HG03520 (cell line): Measurements from ENCODE around the gene ZSCAN21.

Experiments used
- ATAC-seq: cut with Tn5 transposase; IDR thresholded peaks from one replicate; pipeline ENCODE4 v1.9.1; 2021; ENCODE audit warnings: mild to moderate bottlenecking, moderate library complexity; ENCODE audit not compliant: unreplicated experiment

ZSCAN21 gene

DNA sequence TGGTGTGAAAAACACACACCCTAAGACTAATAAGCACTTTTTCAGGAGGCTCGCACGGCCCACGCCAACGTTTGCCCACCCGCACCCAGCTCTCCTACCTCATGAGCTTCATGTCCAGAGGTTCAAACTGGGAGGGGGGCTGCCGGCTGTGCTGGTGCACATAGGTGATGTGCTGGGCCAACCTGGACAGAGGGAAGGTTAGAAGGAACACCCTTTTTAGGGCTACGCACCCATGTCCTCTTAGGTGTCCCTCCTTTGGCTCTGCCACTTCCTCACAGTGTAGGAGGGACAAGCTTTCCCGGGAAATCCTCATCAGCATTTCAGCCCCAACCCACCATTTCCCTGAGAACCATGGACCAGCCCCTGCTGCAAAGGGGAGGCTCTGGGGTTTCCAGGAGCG lies 45.7 kb downstream of the ZSCAN21 start:
- ATAC-seq = no peak

DNA sequence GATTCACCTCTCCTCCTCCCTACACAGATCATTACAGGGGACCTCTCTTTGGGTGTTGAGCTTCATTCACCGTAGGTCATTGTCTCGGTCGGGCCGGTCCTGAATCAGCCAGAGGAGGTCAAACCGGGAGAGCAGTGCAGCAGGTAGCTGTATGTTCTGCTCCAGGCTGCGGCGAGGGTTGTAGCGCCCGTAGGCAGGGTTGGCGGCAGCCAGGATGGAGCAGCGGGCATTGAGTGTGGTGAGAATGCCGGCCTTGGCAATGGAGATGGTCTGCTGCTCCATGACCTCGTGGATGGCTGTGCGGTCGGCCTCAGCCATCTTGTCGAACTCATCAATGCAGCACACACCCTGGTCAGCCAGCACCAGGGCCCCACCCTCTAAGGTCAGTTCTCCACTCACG lies 46.1 kb downstream of the ZSCAN21 start:
- ATAC-seq = no peak

DNA sequence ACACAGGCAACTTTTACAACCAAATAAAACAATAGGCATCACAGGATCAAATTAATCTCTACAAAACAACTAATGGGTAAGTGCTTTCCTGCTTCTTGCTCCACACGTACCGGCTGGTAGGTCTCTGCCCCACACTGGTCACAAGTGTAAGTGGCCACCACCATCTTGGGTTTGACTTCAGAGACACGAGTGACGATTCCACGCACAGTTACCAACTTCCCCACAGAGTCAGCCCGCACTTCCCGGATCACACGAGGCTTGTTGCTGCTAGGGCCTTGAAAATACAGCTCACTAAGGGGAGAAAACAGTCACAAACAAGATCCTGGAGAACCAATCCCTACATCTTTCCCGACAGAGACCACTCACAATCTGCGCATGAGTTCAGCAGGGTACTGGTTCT lies 49.3 kb downstream of the ZSCAN21 start:
- ATAC-seq = no peak

DNA sequence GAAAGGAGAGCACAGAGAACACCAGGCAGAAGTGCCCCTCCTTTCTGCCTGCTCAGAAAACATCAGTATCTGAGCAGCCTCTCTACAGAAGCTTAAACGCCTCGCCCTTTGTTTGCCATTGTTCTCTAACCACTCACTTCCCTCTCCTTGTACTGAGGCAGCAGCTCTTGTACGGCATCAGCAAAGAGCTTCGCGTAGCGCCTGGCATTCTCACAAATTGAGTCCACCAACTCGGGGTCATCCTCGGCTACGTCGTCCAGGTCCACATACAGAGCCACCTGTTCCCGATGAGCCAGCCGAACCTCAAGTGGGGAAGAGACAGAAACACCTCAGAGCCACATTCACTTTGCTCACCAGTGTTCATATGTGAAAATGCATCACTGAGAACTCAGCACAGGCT lies 49.9 kb downstream of the ZSCAN21 start:
- no peak for ATAC-seq

DNA sequence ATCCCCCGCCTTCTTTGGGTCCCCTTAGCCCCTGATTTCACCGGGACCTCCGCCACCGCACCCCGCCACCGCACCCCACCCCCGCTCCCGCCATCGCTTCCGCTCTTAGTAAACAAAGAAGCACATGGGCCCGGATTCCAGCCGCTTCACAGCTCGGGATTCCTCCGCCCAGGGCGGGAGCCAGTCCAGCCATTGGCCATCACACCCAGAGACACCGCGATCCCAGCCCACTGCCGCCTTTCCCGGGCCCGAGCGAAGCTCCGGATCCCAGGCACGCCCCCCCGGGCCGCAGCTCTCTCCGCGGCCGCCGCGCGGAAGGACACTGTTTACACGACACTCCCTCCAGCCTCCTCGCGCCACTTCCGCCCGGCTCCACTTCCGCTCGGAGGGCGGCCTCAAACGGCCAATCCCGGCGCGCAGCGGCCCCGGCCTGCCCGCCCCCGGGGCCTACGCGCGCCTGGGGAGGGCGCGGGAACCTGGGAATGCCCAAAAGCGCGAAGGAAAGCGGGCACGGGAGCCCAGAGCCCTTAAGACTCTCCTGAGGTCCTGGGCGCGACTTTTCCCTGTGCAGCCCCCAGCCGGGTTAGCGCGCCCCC lies 50.9 kb downstream of the ZSCAN21 start:
- ATAC-seq = peak; percentile 59

DNA sequence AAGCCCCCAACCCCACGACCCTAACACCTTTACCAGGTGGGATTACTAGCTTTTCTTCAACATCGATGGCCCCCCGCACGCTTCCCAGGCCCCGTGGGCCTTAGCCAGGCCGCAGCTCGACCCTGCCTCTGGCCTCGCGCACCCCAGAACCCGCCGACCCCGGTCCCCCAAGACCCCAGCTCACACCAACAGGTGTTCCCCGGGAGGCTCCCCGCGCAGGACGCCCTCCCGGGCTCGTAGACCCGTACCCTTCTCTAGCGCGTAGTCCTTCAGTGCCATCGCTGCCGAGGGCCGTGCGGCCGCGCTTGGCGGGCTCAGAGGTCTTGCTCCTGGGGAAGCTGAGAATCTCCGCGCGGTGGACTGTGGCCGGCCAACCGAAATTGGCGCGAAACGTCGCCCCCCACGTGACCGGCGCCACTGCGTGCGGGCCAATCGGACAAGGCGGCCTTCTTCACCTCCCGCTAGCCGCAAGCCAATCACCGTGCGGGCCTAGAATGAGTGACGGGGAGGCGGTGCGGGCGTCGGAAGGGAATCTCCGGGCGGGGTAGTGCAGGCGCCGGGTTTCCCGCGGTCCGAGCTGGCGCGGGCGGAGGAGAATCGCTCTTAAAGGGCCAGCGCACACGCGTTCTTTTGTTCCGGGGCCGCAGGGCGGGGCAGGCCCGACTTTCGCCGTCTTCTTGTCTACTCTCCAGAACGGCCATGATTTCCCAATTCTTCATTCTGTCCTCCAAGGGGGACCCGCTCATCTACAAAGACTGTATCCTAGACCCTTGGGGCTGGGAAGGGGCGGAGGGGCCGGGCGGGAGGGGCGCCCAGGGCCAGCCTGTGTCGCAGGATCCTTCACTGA lies 51.7 kb downstream of the ZSCAN21 start, which contains the start of the genes AP4M1 and MCM7:
Gene AP4M1 (plus strand): TSS at position 628 of the 847 bp plus-strand sequence. CDS start 72 bp downstream, at position 700.
Gene MCM7 (minus strand): TSS at position 382 of the 847 bp plus-strand sequence. CDS start 103 bp downstream, at position 279.
- peak; percentile 75 for ATAC-seq

DNA sequence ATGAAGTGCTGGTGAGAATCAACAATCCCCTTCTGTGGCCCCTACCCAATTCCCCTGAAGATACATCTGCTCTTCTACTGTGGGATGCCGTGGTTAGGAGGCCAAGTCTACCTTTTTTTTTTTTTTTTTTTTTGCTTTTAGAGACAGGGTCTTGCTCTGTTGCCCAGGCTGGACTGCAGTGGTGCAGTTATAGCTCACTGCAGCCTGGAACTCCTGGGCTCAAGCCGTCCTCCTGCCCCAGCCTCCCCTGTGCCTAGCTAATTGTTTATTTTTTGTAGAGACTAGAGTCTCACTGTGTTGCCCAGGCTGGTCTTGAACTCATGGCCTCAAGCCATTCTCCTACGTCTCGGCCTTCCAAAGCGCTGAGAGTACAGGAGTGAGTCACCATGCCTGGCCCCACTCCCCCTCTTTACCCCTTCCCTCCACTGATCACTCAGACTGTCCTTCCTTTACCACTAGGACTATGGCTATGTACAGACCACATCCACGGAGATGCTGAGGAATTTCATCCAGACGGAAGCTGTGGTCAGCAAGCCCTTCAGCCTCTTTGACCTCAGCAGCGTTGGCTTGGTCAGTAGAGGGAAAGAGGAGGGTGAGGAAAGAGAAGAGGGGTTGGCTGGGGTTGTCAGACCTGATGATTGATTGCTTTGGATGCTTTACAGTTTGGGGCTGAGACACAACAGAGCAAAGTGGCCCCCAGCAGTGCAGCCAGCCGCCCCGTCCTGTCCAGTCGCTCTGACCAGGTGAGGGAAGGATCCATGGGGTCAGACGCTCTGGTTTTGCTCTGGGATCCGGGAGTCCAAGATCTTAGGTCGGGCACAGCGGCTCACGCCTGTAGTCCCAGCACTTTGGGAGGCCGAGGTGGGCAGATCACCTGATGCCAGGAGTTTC lies 53.6 kb downstream of the ZSCAN21 start:
- no peak for ATAC-seq

DNA sequence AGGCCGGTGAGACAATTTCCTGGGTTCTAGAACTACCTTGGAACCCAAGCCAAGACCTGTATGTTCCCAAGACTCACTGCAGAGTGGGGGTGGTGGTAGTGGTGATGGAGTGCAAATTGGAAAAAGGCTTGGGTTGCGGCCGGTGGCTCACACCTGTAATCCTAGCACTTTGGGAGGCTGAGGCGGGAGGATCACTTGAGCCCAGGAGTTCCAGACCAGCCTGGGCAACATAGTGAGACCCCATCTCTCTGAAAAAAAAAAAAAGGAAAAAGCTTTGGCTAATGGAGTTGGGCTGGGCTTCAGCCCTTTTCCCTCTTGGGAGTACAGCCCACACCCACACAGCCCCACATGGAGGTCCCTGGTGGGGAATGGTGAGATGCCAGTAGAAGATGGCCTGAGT lies 56.0 kb downstream of the ZSCAN21 start:
- no peak for ATAC-seq

DNA sequence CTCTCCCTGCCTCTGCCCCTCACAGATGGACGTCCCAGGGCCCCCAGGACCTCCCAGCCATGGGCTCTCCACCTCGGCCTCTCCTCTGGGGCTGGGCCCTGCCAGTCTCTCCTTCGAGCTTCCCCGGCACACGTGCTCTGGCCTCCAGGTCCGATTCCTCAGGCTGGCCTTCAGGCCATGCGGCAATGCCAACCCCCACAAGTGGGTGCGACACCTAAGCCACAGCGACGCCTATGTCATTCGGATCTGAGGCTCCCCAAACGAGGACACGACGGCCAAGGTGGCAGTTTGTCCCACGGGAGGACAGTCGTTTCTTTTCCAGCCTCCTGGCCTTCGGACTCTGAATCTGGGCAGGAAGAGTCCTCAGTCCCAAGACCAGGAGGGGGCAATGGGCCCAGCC lies 57.1 kb downstream of the ZSCAN21 start:
- ATAC-seq = no peak

DNA sequence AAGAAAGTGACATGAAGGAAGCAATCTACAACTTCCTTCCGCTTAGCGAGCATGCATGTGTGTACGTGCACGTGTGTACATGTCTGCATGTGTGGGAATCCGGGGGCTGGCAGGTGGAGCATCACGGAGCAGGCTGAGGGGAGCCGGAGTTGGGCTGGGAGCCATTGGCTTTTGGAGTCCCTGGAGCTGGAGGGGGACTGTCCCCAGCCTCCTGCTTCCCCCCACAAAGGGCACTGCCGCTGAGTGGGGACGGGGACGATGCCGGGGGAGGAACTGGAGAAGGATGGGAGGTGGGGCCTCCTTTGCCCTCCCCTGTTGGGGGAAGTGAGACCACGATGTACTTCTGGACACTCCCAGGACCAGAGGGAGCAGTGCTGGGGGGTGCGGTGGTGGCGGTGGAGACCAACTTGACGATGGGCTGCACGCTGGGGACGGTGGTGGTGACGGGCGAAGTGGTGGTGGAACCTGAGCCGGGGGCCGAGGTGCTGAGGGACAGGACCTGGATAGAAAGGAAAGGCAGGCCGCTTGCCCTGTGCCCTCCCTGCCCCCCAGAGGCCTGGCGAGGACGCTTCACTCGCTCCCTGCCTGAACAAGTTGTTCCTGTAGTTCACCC lies 57.7 kb downstream of the ZSCAN21 start:
- ATAC-seq = no peak

DNA sequence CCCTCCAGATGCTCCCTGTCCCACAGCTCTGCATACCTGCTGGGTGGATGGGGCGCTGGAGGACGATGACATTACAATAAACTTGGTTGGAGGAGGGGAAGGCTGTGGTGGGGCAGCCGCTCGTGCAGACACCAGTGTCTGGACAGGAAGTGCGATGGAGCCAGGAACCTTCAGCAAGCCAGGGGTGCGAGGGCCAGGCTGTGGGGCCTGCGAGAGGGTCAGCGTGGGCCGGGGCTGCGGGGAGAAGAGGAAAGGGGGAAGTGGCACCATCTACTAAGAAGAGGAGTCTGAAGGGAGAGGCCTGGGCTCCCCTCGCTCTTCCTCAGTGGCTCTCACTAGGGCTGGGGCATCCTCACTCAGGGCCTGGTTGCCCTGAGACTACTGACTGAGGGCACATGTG lies 58.3 kb downstream of the ZSCAN21 start:
- no peak for ATAC-seq

DNA sequence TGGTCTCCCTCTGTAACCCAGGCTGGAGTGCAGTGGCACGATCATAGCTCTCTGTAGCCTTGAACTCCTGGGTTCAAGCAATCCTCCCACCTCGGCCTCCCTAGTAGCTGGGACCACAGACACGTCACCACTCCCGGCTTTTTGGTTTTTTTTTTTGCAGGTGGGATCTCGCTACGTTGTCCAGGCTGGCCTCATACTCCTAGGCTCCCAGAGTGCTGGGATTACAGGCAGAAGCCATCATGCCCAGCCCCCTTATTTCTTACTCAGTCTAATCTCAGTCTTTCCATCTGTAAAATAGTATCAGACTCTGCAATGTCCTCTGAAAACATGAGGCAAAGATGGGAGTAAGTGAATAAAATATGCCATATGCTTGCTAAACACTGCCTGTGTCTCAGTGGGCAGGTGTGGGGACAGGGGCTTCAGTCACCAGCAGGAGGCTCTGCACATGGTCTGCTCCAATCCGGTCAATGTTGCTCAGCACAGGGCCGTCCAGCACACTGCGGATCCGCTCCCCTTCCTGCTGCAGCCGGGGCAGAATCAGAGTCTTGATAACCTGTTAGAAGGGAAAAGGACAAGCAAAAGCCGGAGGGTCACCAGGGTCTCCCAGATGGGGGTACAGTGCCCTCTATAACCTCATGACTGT lies 60.1 kb downstream of the ZSCAN21 start:
- ATAC-seq = no peak

DNA sequence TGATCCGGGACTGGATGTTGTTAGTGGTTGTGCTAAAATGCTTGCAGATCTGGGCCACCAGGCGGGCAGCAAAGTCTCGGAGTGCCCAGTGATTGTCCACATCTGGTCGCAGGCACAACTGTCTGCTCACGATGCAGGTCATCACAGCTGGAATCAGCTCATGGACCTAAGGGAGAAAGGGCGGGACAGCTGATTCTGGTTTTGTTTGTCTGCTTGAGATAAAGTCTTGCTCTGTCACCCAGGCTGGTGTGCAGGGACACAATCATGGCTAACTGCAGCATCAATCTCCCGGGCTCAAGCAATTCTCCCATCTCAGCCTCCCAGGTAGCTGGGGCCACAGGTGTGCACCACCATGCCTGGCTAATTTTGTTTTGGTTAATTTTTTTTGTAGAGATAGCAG lies 61.6 kb downstream of the ZSCAN21 start:
- no peak for ATAC-seq

DNA sequence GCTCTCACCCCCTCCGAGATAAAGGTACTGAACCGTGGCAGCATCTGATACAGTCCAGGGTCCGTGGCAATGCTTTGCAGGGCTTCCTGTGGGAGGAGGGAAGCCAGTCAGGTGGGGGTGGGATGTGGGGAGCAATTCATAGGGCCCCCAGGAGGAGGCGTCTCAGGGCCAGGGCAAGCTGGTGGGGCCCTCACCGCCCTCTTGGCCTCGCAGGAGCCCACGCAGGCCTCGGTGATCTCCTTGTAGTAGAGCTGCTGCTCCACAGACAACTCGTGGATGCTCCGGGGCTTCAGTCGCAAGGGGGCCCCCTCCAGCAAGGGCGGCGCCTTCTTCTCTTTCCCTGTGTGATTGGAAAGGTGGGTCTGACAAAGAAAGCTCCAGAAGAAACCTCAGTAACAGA lies 62.3 kb downstream of the ZSCAN21 start:
- no peak for ATAC-seq
